Fibroblast of pulmonary artery (primary cell): Measurements from ENCODE around the gene GPR89B.
"Not testable (repeated sequence)": the region's sequence is repeated elsewhere in the genome, so short reads cannot be mapped to it uniquely, and the experiment has no call there.

Experiments
- DNase-seq: peaks from one replicate; pipeline ENCODE4 v3.0.0-alpha.2; 2010; ENCODE audit warnings: low read depth
- H3K4me3 ChIP-seq: replicated peaks from 2 replicates; pipeline ENCODE4 v1.5.1; 2011; ENCODE audit warnings: low read depth, mild to moderate bottlenecking, control low read depth, low read length, moderate library complexity
- TF ChIP-seq, protein P1 (sequence below): IDR thresholded peaks from 2 replicates; pipeline ENCODE4 v1.5.1; 2011; ENCODE audit warnings: mild to moderate bottlenecking, control low read depth, low read length, inconsistent platforms; ENCODE audit errors: missing control alignments

Gene GPR89B

DNA sequence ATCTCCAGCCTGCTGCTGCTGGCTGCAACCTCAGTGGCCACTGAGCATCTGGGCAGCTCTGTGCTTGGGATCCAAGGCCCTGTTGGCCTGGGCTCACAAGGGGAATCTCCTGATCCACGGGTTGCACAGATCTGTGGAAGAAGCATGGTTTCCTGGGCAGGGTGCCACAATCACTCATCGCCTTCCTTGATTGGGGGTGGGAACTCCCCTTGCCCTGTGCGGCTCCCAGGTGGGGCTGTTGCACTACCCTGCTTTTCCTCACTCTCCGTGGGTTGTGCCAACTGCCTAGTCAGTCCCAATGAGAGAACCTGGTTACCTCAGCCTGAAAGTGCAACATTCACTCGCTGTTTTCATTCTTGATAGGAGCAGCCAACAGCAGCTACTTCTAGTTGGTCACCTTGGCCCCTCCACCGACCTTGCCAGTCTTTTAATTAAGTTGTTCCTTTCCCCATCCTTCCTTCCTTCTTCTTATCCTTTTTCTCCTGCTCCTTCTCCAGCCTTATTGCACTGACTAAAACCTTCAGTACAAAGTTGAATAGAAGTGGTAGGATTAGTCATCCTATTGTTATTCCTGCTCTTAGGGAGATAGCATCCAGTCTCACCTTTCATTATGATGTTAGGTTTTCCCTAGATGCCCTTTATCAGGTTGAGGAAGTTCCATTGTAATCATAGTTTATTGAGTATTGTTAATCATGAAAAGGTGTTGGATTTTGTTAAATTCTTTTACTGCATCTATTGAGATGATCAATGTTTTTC is 50.9 kb downstream of the GPR89B start:
- not testable (repeated sequence) for DNase-seq, H3K4me3 ChIP-seq

DNA sequence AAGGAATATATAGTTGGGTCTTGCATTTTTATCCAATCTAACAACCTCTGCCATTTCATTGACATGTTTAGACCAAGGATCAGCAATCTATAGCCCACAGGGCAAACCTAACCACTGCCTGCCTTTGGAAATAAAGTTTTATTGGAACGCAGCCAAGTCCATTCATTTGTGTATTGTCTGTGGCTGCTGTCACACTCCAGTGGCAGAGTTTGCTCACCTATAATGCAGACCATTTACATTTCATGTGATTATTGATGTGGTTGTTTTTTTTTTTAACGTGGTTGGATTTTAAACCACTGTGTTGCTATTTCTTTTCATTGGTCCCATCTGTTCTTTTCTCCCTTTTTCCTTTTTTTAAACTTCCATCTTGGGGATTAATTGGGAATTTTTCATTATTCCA is 57.2 kb downstream of the GPR89B start:
- H3K4me3 ChIP-seq, DNase-seq: not testable (repeated sequence)

DNA sequence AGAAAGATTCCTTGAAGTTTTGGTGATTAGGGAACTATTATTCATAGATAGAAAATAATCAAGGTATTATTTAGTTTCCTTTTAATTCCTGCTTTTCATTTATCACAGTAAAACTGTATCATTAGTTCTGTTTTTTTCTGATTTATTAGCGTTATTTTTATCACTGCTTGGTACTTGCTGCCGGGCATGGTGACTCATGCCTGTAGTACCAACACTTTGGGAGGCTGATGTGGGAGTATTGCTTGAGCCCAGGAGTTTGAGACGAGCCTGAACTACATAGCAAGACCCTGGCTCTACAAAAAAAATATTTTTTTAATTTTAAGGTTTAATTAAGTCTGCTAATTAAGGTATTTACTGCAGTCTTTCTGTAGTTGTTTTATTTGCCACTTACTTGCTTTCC is 59.7 kb downstream of the GPR89B start:
- H3K4me3 ChIP-seq, DNase-seq: not testable (repeated sequence)

DNA sequence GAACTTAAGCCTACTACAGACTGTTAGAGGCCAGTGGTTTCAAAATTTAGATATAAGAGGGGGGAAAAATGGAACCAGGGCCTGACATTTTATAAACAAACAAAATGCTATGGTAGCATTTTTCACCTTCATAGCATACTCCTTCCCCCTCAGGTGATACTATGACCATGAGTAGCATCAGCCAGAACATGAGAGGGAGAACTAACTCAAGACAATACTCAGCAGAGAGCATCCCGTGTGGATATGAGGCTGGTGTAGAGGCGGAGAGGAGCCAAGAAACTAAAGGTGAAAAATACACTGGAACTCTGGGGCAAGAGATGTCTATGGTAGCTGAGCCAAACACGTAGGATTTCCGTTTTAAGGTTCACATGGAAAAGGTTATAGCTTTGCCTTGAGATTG is 64.7 kb downstream of the GPR89B start:
- DNase-seq, H3K4me3 ChIP-seq: not testable (repeated sequence)

DNA sequence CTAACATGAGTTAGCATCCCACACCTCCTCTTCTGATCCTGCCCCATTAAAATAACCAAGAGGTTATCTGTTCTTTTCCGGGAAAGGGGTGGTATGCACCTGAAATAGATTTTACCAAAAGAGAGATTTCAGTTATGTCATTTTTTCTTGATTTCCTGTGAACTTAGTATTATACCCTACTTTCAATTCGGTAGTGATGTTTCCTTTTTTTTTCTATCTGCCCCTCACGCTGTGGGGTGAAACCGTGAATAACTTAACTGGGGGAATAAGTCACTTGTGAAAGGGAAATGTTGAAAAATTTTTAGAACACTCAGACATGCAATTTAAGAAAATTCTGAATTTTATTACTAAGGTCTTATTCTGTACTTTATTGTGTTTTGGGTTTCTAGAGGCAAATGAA is 65.2 kb downstream of the GPR89B start:
- DNase-seq, H3K4me3 ChIP-seq: not testable (repeated sequence)

DNA sequence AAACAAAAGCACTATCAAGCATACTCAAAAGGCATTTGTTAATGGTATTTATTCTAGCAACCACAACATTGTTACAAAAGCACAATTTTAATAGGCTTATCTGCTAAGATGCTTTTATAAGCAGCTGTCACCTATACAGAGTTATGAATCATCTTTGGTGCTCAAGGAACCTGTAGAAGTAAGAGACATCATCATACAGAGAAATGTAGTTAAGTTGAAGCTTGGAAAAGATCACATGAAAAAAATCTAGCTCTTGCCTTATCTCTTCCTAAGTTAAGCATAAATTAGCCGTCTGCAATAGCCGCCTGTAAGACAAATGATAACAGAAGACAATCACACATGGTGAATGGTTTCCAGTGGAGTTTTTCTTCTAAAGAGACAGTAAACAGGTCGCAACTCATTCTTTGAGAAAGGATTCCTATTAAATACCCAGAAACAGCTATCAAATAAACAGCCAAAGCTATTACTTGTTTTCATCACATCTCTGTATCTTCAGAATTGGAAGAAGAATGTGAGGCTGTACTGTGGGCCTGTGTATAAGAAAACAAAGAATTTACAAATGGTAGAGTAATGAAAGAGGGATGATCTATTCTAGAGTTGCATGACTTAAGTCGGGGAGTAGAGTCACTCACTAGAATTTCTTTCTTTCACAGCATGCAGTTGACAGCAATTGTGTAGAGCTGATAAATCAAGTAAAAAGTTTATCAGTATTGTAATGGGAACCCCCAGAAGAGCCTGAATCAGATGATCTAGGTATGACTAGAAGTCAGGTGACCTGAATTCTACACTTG is 65.8 kb downstream of the GPR89B start:
- not testable (repeated sequence) for DNase-seq, H3K4me3 ChIP-seq

DNA sequence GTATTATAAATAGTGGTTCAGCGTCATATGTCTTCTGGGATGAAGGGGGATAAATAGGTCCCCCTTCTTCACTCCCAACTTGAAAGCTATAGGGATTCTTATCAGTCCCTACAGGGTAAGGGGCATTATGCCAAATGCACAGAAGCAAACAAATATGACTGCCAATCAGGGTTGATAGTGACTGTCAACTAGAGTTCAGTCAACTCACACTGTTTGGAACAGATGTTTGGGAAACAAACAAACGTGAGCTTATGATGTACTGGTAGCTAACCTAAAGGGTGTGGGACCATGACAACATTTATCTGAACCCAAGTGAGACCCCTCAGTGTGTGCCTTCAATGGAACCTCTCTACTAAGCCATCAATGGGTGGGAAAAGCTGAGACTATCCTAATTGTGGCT is 67.9 kb downstream of the GPR89B start:
- H3K4me3 ChIP-seq, DNase-seq: not testable (repeated sequence)

DNA sequence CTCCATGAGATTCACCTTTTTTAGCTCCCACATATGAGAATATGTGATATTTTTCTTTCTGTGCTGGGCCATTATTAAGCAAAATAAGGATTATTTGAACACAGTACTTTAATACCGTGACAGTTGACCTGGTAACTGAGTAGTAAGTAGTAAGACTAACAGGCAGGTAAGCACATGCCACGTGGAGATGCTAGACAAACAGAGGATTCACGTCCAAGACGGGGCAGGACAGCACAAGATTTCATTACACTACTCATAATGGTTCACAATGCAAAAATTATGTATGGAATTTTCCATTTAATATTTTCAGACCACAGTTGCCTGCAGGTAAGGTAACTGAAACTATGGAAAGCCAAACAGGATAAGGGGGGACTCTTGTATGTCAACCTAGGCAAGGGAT is 79.5 kb downstream of the GPR89B start:
- not testable (repeated sequence) for H3K4me3 ChIP-seq, DNase-seq

DNA sequence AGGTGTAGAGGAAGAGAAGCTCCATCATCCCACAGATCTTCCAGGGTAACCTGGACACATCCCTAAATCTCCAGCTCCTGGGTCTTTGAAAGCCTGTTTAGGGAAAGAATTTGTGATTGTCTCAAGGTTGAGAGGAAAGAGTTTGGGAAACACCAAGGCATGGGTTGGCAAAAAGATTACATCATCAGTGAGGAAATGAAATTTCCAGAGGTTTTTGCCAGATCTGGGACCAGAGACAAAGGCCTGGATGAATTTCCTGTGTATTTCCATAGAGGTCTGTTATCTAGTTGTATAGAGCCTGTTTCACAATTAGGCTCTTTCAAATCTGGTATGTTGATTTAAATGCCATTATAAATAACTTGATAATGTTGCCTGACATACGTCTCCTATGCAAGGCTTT is 82.3 kb downstream of the GPR89B start:
- H3K4me3 ChIP-seq, result no peak overlapping the region
- DNase-seq, result peak; percentile 53
- TF ChIP-seq, protein P1, sequence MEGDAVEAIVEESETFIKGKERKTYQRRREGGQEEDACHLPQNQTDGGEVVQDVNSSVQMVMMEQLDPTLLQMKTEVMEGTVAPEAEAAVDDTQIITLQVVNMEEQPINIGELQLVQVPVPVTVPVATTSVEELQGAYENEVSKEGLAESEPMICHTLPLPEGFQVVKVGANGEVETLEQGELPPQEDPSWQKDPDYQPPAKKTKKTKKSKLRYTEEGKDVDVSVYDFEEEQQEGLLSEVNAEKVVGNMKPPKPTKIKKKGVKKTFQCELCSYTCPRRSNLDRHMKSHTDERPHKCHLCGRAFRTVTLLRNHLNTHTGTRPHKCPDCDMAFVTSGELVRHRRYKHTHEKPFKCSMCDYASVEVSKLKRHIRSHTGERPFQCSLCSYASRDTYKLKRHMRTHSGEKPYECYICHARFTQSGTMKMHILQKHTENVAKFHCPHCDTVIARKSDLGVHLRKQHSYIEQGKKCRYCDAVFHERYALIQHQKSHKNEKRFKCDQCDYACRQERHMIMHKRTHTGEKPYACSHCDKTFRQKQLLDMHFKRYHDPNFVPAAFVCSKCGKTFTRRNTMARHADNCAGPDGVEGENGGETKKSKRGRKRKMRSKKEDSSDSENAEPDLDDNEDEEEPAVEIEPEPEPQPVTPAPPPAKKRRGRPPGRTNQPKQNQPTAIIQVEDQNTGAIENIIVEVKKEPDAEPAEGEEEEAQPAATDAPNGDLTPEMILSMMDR, result no peak

DNA sequence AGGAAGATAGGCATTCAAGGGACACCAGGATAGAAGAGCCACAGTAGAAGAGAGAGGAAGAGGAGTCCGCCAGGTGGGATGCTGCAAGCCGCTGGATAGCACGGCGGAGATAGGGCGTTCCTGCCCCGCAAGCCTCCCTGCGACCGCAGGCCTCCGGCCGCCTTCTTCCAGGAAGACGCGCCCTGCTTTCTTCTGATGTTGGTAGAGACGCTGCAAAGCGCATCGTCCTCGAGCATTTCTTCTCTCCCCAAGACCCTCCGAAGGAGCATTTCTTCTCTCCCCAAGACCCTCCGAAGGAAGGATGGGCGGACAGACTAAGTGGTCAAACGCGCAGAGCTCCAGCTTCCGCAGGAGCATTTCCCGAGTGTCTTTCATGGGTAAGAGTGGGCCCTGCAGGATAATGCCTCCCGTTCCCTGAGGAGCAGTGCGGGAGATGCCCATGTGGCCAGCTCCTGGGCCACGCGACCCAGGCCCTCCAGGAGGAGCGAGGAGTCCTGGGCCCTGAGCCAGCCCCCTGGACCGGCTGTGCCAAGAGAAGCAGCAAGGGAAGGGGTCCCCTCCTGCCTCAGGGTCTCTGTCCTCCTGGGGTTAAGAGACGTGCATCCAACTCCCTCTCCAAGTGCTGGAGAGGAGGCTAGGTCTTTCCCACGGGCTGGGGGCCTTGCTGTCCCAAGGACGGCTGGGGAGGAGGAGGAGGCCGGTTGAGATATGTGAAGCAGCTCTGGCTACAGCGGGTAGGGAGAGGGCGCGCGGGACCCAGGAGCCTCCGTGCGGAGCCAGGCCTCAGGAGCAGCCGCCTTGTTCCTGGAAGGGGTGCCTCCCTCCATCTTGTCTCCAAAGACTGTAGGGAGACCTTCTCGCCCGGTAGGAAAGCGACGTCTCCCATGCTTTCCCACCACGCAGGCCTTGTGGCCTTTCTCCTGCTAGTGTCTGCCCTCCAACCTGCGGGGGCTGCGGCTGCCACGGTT is 85.2 kb downstream of the GPR89B start:
- not testable (repeated sequence) for DNase-seq

DNA sequence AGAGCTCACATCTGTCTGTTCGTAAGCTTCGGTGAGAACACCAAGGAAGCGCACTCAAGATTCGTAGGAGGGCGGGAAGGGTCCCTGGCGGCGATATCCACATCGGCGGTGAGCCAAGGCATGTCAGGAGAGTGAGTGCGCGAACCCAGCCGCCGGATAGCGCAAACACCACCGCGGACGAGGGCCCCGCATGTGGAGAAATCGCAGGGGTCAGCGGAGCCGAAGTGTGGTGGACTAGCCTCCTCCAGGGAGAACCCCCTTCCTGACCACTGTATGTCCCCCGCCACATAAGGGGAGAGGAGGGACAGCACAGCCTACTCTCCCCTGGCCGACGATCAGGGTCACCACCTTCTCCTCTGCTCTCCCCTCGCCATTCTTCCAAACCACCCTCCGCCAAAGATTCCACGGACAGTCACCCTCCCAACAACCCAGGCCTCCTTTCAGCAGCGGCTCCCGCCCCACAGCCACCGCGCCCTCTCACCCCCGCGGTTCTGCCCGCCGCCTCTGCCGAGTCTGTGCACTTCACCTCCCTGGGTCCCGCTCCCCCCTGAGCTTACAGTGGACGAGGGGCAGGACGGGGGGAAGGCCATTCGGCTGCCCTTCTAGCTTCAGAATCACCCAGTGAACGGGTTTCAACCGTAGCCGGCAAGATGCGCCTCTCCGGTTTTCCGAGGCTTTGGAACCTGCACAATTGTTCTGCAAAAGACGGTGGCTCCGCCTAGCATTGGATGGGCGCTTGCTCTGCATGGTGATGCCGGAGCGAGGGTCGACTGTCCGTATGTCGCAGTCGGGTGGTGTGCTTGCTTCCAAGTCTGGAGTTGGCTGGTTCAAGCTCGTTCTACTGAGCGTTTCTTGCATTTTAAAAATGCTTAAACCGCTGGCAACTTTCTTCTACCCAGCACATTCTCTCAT is 86.3 kb downstream of the GPR89B start:
- H3K4me3 ChIP-seq, result peak overlapping the region; percentile 21
- DNase-seq, result not testable (repeated sequence)

More for the DNA sequence above, 85.2 kb downstream of the GPR89B start:
- H3K4me3 ChIP-seq, result not testable (repeated sequence)

DNA sequence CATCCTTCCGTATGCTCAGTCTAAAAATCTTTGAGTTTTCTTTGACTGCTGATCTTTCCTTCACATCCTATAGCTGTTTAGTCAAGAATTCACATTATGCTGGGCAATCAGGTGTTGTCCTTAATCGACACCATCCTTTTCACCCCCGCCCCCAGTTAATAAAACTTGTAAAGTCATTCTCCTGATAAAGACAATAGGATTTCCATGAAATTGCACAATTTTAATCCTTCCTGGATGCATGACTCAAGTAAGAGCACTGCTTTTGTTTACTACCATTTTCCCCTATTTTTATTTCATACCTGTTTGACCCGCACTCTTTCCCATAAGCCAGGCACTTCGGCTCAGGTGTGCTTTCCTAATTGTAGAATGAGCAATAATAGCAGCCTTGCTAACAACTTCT is 96.7 kb downstream of the GPR89B start:
- not testable (repeated sequence) for DNase-seq, H3K4me3 ChIP-seq

DNA sequence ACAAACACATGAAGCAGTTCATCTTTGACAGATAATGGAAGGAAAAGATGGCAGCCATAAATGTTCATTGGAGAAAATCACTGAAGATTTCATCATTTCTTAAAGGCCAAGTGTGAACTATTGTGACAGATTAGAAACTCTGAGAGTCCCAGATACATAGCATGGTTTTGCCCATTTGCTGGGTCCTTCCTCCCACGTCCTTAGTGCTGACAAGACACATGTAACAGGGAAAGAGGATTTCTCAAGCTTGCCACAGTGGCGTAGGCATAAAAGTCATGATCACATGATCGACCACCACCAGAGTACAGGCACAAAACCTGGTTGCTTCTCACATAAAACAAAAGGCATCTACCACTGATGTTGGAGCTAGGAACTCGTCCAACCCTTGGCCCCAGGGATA is 98.8 kb downstream of the GPR89B start:
- not testable (repeated sequence) for H3K4me3 ChIP-seq, DNase-seq

DNA sequence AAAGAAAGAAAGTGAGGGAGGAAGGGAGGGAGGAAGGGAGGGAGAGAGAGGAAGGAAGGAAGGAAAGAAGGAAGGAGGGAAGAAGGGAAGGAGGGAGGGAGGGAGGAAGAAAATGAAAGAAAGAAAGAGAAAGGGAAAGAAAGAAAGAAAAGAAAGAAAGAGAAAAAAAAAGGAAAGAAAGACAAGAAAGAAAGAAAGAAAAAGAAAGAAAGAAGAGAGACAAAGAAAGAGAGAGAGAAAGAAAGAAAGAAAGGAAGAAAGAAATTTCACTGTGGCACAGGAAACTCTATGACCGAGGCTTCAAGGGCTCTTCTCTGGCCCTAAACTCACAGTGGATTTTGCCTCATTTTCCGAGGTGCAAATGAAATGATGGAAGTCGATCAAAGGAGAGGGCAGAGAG is 104.0 kb downstream of the GPR89B start:
- not testable (repeated sequence) for DNase-seq, H3K4me3 ChIP-seq

DNA sequence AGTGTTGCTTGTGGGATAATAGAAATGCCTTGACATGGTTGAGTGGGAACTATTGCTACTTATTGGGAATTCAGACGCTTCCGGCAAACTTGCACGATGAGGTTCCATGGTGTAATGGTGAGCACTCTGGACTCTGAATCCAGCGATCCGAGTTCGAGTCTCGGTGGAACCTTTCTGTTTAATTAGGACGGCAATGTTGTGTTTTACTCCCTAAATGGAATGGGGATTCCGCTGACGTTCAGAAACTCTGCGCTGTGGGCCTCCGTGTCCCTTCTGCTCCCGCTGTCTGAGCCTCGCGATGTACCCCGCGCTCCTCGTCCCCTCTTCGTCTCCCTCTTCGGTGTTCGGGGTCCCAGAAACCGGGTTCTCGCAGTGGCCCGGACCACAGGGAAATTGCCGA is 104.5 kb downstream of the GPR89B start:
- not testable (repeated sequence) for H3K4me3 ChIP-seq, DNase-seq

DNA sequence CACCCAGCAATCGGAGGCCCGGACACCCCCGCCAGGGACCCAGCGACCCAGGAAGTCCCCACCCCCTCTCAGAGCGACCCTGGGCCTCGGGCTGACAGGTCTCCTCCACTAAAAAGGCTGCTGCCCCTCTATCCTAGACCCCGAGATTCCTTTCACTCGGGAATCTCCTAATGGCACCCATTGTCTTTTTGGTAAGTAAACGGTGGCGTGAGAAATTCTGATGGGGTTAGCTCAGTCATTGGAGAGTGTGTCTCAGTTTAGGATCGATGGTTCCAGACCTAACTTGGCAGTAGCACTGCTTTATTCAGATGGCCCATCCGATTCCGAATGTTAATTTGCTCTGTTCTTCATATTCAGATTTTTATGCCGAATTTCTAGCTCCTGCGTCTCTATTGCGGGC is 104.9 kb downstream of the GPR89B start:
- peak overlapping the region; percentile 21 for H3K4me3 ChIP-seq
- DNase-seq, result not testable (repeated sequence)
